Fibroblast of lung (primary cell): Measurements from ENCODE around the gene PSMD13.

Source experiments
- CTCF ChIP-seq, 2 donors: IDR thresholded peaks in 1 of 2; conservative IDR thresholded peaks in 1 of 2; 1 replicate in 1 of 2; 2 replicates in 1 of 2; pipeline ENCODE4 v1.5.1; 2011 to 2012; ENCODE audit warnings: low read length in 2 of 2, control low read depth in 1 of 2, inconsistent platforms in 1 of 2, low read depth in 1 of 2, mild to moderate bottlenecking in 1 of 2
- EZH2 ChIP-seq: IDR thresholded peaks from 2 replicates; pipeline ENCODE4 v1.5.1; 2012; ENCODE audit warnings: low read length, control low read depth, mild to moderate bottlenecking; ENCODE audit errors: missing control alignments

GRCh38 chr11:199782-200181 is 37.0 kb upstream of the PSMD13 start:
- TF ChIP-seq EZH2 = no peak
- TF ChIP-seq CTCF (conservative IDR thresholded peaks at IDR 0.05 in 1 of 2, IDR thresholded peaks at IDR 0.05 in 1 of 2; ENCODE audit: low read depth in 1 of 2, low read length in 2 of 2) = no peak
